ENCODE results near the gene FMNL2.

FMNL2 gene

DNA sequence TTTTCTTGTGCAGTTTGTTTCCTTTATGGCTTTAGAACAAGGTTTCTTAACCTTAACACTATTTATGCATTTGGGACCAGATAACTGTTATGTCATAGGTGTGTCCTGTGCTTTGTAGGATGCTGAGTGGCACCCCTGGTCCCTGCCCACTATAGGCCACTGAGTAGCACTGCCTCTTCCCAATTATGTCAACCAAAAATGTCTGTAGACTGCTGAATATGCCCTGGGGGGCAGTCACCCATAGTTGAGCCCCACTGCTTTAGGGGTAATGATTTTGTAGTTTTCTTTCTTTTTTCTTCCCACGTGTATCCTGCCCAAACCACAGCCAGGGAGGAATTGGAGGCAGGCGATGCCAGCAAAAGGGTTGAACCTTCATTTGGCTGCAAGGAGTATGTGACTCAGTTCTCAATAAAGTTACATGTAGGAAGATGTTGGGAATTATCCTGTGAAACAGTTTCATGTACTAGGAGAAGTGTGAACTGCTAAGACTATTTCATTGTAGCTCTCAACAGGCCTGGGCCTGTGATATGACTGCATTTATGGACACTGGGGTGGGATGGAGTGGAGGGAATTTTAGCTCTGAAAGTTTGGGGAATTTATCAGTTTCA lies 65.7 kb downstream of the FMNL2 start:
- in situ Hi-C loops (cut with MboI; ENCODE audit: low sequenced_read_pairs): no loop called here

DNA sequence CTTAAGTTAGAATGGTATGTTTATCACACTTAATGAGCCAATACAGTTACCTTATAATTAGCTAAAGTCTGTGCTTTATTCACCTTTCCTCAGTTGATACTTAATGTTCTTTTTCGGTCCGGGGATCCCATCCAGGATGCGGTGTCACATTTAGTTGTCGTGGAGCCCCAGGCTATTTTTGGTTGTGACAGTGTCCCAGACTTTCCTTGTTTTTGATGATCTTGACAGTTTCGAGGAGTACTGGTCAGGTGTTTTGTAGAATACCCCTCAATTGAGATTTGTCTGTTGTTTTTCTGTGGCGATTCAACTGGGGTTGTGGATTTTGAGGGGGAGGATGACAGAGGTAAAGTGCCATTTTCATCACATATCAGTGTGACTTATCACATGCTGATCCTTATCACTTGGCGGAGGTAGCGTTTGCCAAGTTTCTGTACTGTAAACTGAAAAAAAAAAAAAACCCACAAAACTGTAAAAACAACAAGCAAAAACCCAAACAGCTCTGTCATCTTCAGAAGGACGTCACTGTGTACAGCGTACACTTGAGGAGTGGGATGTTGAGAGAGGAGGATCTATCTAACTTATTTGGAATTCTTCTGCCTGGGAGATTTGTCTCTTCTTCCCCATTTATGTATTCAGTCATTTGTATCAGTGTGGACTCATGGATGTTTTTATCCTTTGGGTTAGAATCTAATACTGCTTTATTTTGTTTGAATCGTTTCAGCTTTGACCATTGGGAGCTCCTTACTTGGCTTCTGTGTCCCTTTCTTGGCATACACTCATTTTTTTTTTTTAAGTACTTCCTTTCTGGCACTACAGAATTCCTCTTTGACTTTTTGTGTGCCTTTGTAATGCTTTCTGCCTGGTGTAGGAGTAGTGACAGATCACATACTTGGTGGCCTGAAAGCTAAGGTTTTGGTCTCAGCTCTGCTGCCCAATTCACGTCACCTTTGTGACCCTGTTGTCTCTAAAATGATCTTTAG lies 68.1 kb downstream of the FMNL2 start:
- in situ Hi-C loops (cut with MboI; ENCODE audit: low sequenced_read_pairs): no loop called here

GRCh38 chr2:152405206-152406118 lies 70.5 kb downstream of the FMNL2 start:
- in situ Hi-C loops (cut with MboI; ENCODE audit: low sequenced_read_pairs): no loop called here

- in situ Hi-C loops (cut with MboI; ENCODE audit: low sequenced_read_pairs): no loop called here
These were observed 71.3 kb downstream of the FMNL2 start for GRCh38 chr2:152406119-152406835.

DNA sequence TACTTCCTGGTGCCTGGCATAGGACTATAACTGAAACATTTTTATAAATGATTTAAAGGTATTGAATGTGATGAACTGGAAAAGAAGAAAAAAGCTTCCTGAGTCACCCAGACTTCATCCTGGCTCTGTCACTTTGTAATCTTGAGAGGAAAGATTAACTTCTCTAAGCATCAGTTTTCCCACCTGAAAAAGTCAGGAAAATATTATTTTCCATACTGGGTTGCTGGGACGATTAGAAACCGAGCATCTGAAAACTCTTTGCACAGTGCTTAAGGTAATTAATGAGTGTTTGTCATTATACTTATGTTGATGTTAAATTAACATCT lies 71.8 kb downstream of the FMNL2 start:
- in situ Hi-C loops (cut with MboI; ENCODE audit: low sequenced_read_pairs): no loop called here

DNA sequence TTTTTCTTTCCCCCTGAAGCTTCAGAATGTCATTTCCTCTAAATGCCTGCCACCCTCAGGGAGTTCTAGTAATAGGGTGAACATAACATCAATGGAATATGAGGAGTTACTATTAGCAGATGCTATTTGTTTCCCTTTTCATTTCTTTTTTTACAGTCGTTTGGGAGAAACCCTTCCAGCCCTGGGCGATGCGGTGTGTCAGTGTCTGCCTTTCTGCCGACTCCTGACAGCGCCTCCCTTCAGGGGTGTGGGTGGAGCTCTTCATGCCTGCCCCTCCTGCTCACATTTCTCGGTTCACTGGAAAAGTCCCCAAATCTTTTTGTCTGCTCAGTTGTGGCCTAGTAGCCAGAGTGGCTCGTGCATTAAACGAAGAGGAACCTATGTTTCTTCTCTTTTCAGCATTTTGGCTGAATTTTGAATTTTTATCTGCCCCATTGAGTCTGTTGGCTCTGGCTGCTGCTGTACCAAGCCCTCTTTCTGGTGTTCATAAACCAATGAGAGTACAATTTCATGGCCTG lies 72.3 kb downstream of the FMNL2 start:
- in situ Hi-C loops (cut with MboI; ENCODE audit: low sequenced_read_pairs): no loop called here

- in situ Hi-C loops (cut with MboI; ENCODE audit: low sequenced_read_pairs): no loop called here
These were observed 72.8 kb downstream of the FMNL2 start for GRCh38 chr2:152407806-152408205.

GRCh38 chr2:152408254-152408653 lies 73.3 kb downstream of the FMNL2 start:
- in situ Hi-C loops (cut with MboI; ENCODE audit: low sequenced_read_pairs): no loop called here

GRCh38 chr2:152409386-152410164 lies 74.6 kb downstream of the FMNL2 start:
- in situ Hi-C loops (cut with MboI; ENCODE audit: low sequenced_read_pairs): no loop called here

DNA sequence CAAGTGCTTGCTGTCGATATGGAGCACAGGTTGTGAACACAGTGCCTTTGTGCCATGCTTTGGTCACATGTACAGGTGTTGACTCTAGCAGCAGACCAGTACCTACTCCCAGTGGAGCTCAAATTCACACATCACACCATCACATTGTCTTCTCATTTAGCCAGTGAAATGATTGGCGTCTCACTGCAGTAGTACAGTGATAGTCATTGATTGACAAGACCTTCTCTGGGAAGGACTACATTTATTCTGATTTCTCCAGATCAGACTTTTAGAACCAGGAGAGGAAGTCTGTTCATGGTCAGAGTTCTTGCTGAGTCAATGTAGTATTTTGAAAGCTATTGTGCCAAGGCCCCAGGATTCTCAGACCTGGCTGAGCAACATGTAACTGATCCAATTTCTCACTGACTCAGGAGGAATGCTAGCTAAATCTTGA lies 75.2 kb downstream of the FMNL2 start:
- in situ Hi-C loops (cut with MboI; ENCODE audit: low sequenced_read_pairs): no loop called here

DNA sequence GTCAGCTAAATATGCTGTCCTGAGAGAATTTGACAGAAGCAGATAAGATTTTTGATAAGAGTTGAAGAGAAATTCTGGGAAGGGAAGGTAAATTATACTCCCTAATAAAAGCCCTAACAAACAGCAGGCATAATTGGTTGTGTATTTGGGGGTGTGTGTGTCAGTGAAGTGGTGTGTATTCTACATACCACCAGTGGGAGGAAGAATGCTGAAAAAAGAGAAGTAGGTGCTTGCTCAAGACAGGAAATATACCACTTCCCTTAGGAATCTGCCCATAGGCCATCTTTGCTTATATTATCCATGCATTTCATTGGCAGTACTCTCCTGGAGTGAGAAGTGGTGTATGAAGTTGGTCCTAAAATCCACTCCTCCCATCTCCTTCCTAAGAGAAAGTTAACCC lies 76.2 kb downstream of the FMNL2 start:
- in situ Hi-C loops (cut with MboI; ENCODE audit: low sequenced_read_pairs): no loop called here

- in situ Hi-C loops (cut with MboI; ENCODE audit: low sequenced_read_pairs): no loop called here
These were observed 78.5 kb downstream of the FMNL2 start for GRCh38 chr2:152413228-152414030.

- in situ Hi-C loops (cut with MboI; ENCODE audit: low sequenced_read_pairs): no loop called here
These were observed 80.3 kb downstream of the FMNL2 start for GRCh38 chr2:152415231-152415642.

- in situ Hi-C loops (cut with MboI; ENCODE audit: low sequenced_read_pairs): no loop called here
These were observed 80.8 kb downstream of the FMNL2 start for GRCh38 chr2:152415796-152416195.

DNA sequence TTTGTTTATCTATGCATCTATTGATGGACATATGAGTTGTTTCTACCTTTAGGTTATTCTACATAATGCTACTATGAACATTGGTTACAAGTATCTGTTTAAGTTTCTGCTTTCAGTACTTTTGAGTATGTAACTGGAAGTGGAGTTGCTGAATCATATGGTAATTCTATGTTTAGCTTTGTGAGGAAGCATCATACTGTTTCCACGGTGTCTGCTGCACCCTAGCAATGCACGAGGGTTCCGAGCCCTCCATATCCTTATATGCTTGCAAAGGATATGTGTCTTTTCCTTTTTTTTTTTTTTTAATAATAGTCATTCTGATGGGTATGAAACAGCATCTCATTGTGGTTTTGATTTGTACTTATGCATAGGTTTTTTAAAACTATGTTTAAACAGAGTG lies 83.7 kb downstream of the FMNL2 start:
- in situ Hi-C loops (cut with MboI; ENCODE audit: low sequenced_read_pairs): no loop called here

DNA sequence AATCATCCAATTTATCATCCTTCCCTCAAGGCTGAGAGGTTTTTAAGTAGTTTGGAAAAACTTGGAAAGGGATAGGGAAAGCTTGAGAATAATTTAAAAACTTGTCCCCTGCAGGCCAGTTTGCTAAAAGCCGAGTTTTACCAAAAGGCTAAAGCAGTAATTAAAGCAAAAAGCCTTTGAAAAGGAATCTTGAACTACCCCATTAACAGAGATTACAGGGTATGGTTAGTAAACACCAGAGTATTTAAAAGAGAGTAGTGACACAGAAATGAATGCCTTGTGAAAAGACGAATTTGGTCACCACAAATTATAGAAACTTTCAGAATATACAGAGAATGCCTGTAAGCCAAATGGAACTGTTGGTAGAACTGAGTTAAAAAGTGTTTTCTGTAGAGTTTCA lies 85.0 kb downstream of the FMNL2 start:
- in situ Hi-C loops (cut with MboI; ENCODE audit: low sequenced_read_pairs): no loop called here

DNA sequence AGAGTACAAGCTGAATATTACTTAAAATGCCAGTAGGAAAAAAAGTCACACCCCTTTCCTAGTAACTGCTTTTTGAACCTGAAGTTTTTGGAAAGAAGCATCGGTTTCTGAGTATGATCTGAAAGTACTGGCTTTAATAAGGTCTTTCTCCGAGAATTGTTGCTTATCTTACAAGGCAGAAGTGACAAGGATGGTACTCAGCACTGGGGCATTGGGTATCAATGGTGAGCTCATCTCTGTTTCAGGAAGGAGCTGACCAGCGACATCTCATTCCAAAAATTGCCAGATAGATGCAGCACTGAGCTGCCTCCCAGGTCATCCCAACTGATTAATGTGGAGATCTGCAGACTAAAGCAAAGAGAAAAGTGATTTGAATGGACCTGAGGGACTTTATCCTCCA lies 85.4 kb downstream of the FMNL2 start:
- in situ Hi-C loops (cut with MboI; ENCODE audit: low sequenced_read_pairs): no loop called here

GRCh38 chr2:152420936-152421335 lies 86.0 kb downstream of the FMNL2 start:
- in situ Hi-C loops (cut with MboI; ENCODE audit: low sequenced_read_pairs): no loop called here

Measured in HL-60/S4 (cell line).